ENCODE measurements around the gene CTIF. TPM values are rescaled to one million over a fixed set of nuclear protein-coding genes. Genes with fewer than 3 reads are reported as not detected.

The CTIF gene
- polyA plus RNA-seq, 3 donors, result 11.7 to 74.2 (median 39.8) TPM

DNA sequence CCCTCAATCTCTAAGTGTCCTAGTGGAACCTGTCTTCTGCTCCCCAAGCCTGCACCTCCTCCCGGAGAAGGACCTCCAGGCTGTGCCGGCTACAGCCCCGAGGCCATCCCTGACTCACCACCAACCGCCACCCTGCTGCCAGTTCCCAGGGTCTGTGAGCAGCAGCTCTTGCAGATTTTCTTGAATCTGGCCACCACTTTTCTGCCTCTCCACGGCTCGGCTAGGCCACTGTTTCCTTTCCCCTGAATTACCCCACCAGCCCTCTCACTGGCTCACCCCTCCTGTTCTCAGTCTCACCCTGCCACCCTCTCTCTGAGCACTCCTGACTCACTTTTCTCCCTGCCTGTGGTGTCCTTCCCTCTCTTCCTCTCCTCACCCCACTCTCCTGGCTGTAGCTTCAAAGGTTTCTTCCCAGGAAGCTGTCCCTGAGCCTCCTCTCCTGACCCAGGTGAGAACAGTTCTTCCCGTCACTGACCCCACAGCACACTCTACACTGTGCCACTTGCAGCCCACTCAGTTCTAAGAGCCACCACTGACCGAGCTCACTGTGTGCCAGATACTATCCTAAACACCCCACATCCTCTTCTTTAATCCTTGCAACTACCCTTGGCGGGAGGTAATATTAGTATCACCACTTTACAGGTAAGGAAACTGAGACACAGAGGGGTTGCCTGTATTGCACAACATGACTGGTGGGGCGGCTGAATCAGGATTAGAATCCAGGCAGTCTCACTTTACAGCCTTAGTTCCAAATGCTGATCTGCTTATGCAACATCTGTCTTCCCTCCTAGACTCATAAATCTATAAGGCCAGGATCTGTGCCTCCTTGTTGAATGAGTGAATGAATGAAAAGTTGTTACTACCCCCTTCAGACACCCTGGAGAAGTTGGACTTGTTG is 300.3 kb downstream of the CTIF start:
- H3K27ac ChIP-seq (ENCODE audit: low read depth, low read length), result no peak overlapping the region
- WGBS, 3 donors, result 68 to 90% (median 77%) methylated on average over 9 to 10 of the region's 10 CpGs

DNA sequence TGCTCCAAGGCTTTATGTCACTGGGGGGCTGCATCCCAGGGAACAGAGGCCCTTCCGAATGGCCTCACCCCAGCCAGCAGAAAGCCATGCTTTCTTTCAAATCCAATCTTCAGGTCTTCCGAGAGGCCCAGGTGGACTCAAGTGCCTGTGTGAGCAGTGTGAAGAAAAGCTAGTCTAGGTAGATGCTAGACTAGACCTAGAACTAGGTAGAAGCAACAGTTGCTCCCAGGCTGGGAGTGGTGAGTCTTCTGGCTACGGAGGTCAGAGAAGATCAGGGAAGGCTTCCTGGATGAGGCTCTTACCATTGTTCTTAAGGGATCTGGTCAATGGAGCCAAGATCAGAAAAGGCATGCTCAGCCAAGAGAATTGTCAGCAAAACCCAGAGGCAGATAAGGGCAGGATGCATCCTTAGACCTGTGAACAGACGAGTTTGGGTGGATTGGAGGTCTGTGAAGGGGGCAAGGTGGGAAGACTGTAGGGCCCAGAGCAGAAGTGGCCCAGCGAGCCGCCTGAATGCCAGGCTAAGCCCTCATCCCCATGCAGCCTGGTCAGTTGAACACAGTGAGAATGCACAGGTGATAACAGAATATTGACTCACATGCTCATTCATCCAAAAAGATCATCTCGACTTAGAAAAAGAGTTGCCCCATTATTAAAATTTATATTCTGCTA is 301.1 kb downstream of the CTIF start:
- WGBS, 3 donors, result 79 to 88% (median 83%) methylated on average over 7 of the region's 7 CpGs
- no peak overlapping the region for H3K27ac ChIP-seq (ENCODE audit: low read depth, low read length)

- 65 to 80% (median 78%) methylated on average over 3 of the region's 3 CpGs for WGBS, 3 donors
Observed at GRCh38 chr18:48840491-48840877, 301.7 kb downstream of the CTIF start.

DNA sequence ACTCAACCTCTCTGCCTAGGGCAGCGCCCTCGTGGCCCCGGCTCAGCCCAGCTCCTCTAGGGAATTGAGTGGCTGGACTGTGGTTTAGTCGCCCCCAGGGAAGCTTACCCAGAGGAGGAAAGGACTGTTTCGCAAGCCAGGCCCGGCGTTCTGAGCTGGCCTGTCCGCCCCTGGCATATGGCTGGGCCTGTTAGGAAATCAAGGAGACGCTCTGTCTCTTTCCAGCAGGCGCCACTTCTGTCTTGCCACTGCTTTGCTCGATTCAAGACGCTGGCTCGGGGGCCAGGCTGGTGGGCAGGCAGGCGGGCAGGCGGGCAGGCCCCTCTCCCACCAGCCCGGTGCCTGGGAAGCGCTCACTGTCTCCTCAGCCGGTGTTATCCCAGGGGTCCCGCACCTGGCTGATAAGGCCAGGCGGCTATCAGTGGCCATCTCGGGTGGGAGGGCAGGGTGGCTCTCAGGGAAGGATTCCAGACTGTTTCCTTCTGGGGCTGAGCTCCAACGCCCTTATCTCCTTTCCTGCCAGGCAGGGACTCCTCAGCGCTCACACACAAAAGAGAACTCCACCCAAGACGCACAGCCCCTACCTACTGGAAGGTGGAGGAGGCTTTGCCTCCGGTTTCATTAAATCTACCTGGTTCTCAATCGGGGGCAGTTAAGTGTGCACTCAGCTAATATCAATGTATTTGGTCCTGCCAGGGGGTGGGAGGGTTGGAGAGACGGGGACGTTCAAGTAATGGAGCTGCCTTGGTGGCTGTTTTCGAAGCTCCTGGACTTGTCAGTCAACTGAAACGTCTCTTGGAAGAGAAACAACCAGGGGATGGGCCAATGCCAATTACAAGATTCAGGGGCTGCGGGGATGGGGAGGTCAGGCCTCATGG is 302.8 kb downstream of the CTIF start:
- peak overlapping the region; percentile 63 for H3K27ac ChIP-seq (ENCODE audit: low read depth, low read length)
- WGBS, 3 donors, result 49 to 76% (median 50%) methylated on average over 31 of the region's 31 CpGs

More at GRCh38 chr18:48840491-48840877, 301.7 kb downstream of the CTIF start:
- no peak overlapping the region for H3K27ac ChIP-seq (ENCODE audit: low read depth, low read length)

DNA sequence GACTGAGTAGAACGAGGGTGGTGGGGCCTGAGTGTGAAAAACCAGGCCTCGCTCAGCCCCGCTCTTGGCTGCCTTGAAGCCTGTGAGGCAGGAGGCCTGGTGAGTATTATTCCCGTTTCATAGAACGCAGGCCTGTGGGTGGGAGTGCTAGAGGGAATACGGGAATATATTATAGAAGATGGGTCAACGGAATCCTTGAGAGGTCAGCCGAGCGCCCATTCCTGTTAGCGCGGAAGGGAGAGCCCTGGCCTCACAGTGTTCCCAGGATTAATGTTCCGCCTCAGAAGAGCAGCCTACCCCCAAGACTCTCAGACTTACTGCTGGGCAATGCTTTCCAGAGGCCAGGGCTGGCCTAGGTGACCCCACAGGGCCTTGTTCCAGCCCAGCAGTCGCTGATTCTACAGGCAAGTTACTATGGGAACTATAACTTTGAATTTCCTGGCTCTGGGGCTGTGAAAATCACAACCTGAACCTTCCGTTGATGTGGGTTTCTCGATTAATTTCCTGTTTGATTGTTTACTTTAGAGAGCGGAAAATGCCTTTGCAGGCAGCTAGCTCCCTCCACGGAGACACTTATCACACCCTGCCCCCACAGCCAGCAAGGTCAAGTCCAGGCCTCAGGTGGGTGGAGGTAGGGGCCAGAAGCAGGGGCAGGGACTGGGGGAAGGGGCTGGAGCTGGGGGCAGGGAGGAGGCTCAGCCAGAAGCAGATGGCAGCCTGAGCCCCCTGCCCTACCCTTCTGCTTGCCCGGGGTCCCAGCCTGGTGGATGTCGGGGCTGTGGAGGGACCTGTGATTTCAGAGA is 303.6 kb downstream of the CTIF start:
- no peak overlapping the region for H3K27ac ChIP-seq (ENCODE audit: low read depth, low read length)
- WGBS, 3 donors, result 59 to 61% (median 60%) methylated on average over 18 to 19 of the region's 19 CpGs

GRCh38 chr18:48843162-48843561 is 304.3 kb downstream of the CTIF start:
- WGBS, 3 donors, result 76 to 88% (median 86%) methylated on average over 8 of the region's 8 CpGs
- H3K27ac ChIP-seq (ENCODE audit: low read depth, low read length), result no peak overlapping the region

DNA sequence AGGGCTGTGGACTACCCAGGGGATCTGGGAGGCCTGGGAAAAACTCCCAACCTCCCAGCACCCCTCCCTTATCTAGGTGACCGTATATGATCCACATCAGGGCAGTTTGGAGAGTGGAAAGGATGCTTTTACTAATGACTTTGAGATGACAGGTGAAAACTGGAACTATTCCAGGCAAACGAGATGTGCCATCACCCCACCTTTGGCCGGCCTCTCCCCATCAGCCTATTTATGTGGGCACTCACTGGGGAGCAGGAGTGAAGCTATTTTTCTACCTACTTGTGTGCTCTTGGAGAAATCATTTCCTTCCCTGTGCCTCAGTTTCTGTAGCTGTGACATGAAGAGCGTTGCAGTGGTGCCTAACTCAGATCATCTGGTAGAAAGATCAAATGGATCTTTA is 304.8 kb downstream of the CTIF start:
- H3K27ac ChIP-seq (ENCODE audit: low read depth, low read length), result no peak overlapping the region
- 77 to 86% (median 86%) methylated on average over 4 of the region's 4 CpGs for WGBS, 3 donors

DNA sequence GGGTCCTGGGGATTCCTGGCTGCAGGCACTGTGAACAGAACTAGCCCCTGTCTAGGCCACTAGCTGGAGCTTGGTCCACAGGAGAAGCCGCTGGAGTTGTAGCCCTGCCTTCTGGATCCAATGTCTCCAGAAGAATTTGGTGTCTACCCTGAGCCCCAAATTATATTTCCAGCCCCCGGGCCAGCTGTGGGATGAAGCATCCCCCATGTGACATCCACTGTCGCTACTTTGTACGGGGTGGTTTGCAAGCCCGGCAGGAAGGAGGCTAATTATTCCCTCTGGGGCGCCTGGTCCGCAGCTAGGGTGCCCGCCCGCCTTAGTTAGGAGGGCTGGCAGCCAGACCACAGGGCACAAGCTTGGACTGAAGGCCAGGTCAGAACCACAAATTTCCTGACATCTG is 305.4 kb downstream of the CTIF start:
- WGBS, 3 donors, result 84 to 97% (median 89%) methylated on average over 9 of the region's 9 CpGs

GRCh38 chr18:48845174-48845573 is 306.3 kb downstream of the CTIF start:
- 64 to 80% (median 72%) methylated on average over 4 of the region's 4 CpGs for WGBS, 3 donors
- H3K27ac ChIP-seq (ENCODE audit: low read depth, low read length), result no peak overlapping the region

More for the DNA sequence above, 305.4 kb downstream of the CTIF start:
- H3K27ac ChIP-seq (ENCODE audit: low read depth, low read length), result no peak overlapping the region

DNA sequence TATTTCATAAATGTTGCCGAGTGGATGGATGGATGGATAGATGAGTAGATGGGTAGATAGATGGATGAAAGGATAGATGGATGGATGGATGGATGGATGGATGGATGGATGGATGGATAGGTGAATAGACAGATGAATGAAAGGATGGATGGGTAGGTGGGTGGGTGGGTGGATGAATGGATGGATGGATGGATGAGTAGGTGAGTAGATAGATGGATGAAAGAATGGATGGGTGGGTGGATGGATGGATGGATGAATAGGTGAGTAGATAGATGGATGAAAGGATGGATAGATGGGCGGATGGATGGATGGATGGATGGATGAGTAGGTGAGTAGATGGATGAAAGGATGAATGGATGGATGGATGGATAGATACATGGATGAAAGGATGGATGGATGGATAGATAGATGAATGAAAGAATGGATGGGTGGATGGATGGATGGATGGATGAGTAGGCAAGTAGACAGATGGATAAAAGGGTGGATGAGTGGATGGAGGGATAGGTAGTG is 307.6 kb downstream of the CTIF start:
- H3K27ac ChIP-seq (ENCODE audit: low read depth, low read length), result no peak overlapping the region
- 96 to 97% (median 97%) methylated on average over 2 of the region's 2 CpGs for whole genome bisulfite sequencing, 3 donors

- WGBS, 3 donors, result 87 to 90% (median 88%) methylated on average over 11 of the region's 11 CpGs
- H3K27ac ChIP-seq (ENCODE audit: low read depth, low read length), result no peak overlapping the region
Observed at GRCh38 chr18:48847807-48848486, 309.1 kb downstream of the CTIF start.

DNA sequence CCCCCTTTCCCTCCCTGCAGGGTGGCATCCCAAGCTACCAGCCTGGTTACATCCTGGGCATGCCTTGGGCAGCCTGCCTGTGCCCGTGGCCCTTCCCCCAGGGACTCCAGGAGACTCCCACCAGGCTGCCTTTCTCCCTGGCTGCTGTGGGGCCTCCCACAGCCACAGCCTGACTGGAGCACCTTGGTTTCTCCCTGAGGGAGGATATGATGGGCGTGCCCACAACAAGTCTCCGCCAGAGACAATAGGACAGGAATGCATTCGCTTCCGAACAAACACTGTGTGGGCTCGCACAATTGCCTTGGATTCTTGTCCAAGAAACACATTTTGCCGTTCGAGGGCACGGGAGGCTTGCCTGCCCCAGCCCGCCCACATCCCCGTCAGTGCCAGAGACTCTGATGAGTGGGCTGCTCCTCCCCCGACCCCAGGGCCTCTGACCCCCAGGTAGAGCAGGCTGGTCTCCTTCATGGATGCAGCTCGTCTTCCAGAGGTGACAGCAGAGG is 309.9 kb downstream of the CTIF start:
- WGBS, 3 donors, result 79 to 92% (median 81%) methylated on average over 12 to 13 of the region's 13 CpGs
- H3K27ac ChIP-seq (ENCODE audit: low read depth, low read length), result no peak overlapping the region

- H3K27ac ChIP-seq (ENCODE audit: low read depth, low read length), result no peak overlapping the region
- 32 to 66% (median 40%) methylated on average over 16 to 17 of the region's 17 CpGs for WGBS, 3 donors
Observed at GRCh38 chr18:48850822-48851598, 312.2 kb downstream of the CTIF start.

GRCh38 chr18:48851599-48851960 is 312.7 kb downstream of the CTIF start:
- WGBS, 3 donors, result 30 to 71% (median 41%) methylated on average over 5 to 7 of the region's 7 CpGs

DNA sequence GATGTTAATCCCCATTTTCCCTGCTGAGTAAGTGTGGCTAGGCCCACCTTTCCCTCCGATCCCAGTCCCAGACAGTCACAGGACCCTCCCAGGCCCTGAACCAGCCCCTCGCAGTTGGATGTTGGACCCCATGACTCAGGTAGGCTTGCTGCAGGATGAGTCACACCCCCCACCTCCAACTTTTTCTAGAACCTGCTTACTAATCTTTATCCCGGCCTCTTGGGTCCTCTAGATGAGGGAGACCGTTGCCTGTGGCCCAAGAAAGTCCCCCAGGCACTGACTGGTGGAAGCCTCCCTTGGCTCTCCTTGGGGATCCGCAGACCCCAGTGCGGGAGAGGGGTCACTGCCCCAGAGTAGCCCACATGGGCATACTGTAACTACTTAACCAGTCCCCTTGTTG is 313.5 kb downstream of the CTIF start:
- H3K27ac ChIP-seq (ENCODE audit: low read depth, low read length), result no peak overlapping the region
- WGBS, 3 donors, result 92 to 95% (median 94%) methylated on average over 6 of the region's 6 CpGs

More at GRCh38 chr18:48851599-48851960, 312.7 kb downstream of the CTIF start:
- no peak overlapping the region for H3K27ac ChIP-seq (ENCODE audit: low read depth, low read length)

DNA sequence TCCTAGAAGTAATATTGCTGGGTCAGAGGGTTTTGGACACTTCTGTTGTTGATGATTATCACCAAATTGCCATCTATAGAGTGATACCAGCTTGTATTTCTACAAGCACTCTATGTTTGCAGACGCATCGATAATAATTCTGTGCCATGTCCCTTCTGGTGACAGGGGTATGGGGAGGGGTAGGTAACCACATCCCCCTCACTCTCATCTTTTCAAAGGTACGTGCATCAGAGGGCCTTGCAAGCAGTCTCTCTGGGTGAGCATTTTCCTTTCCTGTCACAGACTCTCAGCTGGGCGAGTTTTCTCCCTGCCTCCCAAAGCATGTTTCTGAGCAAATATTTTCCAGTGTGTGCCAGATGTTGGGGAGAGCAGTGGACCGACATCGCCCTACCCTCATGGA is 314.0 kb downstream of the CTIF start:
- H3K27ac ChIP-seq (ENCODE audit: low read depth, low read length), result no peak overlapping the region
- 94 to 97% (median 95%) methylated on average over 6 of the region's 6 CpGs for WGBS, 3 donors

Data from adipose tissue (tissue), 3 donors.